HepG2 (cell line): ENCODE results near the gene COASY. TPM values are rescaled to one million over a fixed set of nuclear protein-coding genes. Genes with fewer than 3 reads are reported as not detected.

Experiments
- ASH2L ChIP-seq: fragments of 300-600, 200-600 bp; sonication (generic); IDR thresholded peaks from 2 replicates; pipeline ENCODE4 v1.7.0; 2017; ENCODE audit warnings: low read depth, mild to moderate bottlenecking, moderate library complexity, mixed read lengths, low read length; ENCODE audit not compliant: insufficient read length
- JUN ChIP-seq: sonication (generic); formaldehyde crosslinking; IDR thresholded peaks from 2 replicates; pipeline ENCODE4 v1.4.0; 2020; ENCODE audit warnings: mild to moderate bottlenecking, missing genetic modification reagents
- KDM5B ChIP-seq: sonication (generic); formaldehyde crosslinking; IDR thresholded peaks from 2 replicates; pipeline ENCODE4 v1.4.0; 2020; ENCODE audit warnings: missing genetic modification reagents, mild to moderate bottlenecking, borderline replicate concordance
- MIER2 ChIP-seq: IDR thresholded peaks from 2 replicates; pipeline ENCODE4 v1.6.1; 2016; ENCODE audit warnings: missing biosample characterization, missing genetic modification reagents
- PHF21A ChIP-seq: sonication (generic); formaldehyde crosslinking; IDR thresholded peaks from 2 replicates; pipeline ENCODE4 v1.5.0; 2020; ENCODE audit warnings: mild to moderate bottlenecking, missing genetic modification reagents
- SAP130 ChIP-seq: IDR thresholded peaks from 2 replicates; pipeline ENCODE4 v1.6.1; 2016; ENCODE audit warnings: low read depth
- SP4 ChIP-seq: sonication (generic); formaldehyde crosslinking; IDR thresholded peaks from 2 replicates; pipeline ENCODE4 v1.8.1; 2023; ENCODE audit warnings: mild to moderate bottlenecking, missing genetic modification reagents
- TGIF2 ChIP-seq: IDR thresholded peaks from 2 replicates; pipeline ENCODE4 v1.6.1; 2016; ENCODE audit warnings: control low read depth, missing compliant biosample characterization
- YEATS4 ChIP-seq: sonication (generic); formaldehyde crosslinking; IDR thresholded peaks from 2 replicates; pipeline ENCODE4 v1.4.0; 2020; ENCODE audit warnings: missing genetic modification reagents, borderline replicate concordance
- ZBTB21 ChIP-seq: sonication (generic); formaldehyde crosslinking; IDR thresholded peaks from 2 replicates; pipeline ENCODE4 v1.4.0; 2020; ENCODE audit warnings: missing genetic modification reagents
- ZIK1 ChIP-seq: sonication (generic); formaldehyde crosslinking; IDR thresholded peaks from 2 replicates; pipeline ENCODE4 v1.5.0; 2020; ENCODE audit warnings: mild to moderate bottlenecking, low read depth, missing genetic modification reagents, borderline replicate concordance
- ZNF160 ChIP-seq: sonication (generic); formaldehyde crosslinking; IDR thresholded peaks from 2 replicates; pipeline ENCODE4 v1.8.0; 2022; ENCODE audit warnings: mild to moderate bottlenecking, inconsistent platforms, missing genetic modification reagents
- ZNF263 ChIP-seq: sonication (generic); formaldehyde crosslinking; IDR thresholded peaks from 2 replicates; pipeline ENCODE4 v1.4.0; 2020; ENCODE audit warnings: missing genetic modification reagents
- ZNF407 ChIP-seq: sonication (generic); formaldehyde crosslinking; IDR thresholded peaks from one replicate; pipeline ENCODE4 v1.5.1; 2020; ENCODE audit warnings: mild to moderate bottlenecking, missing genetic modification reagents; ENCODE audit errors: not compliant biosample characterization
- ZNF512B ChIP-seq: sonication (generic); formaldehyde crosslinking; IDR thresholded peaks from 2 replicates; pipeline ENCODE4 v1.5.1; 2020; ENCODE audit warnings: missing genetic modification reagents, mild to moderate bottlenecking, borderline replicate concordance
- ZNF614 ChIP-seq: IDR thresholded peaks from 2 replicates; pipeline ENCODE4 v1.6.1; 2018; ENCODE audit warnings: missing biosample characterization, missing genetic modification reagents, inconsistent platforms, borderline replicate concordance
- ZNF790 ChIP-seq: sonication (generic); formaldehyde crosslinking; IDR thresholded peaks from 2 replicates; pipeline ENCODE4 v1.8.0; 2022; ENCODE audit warnings: missing genetic modification reagents, mild to moderate bottlenecking, borderline replicate concordance
- polyA plus RNA-seq, 8 experiments: library from polyadenylated mRNA; depleted of rRNA in 3 of 8; stranded (reverse) in 7 of 8; unstranded in 1 of 8; fragments of >200 nt; fragmentation: Illumina TruSeq in 4 of 8; extraction: Trizol in 4 of 8; gene quantifications; 2 replicates each; pipeline versions ENCODE4 v1.2.1 to v1.2.3, GENCODE V29; 2011 to 2016; ENCODE audit warnings: low read depth in 4 of 8, missing spikeins in 1 of 8, mixed read lengths in 1 of 8; ENCODE audit not compliant: insufficient read depth in 1 of 8
- total RNA-seq, 5 experiments: library from RNA; depleted of rRNA; stranded (reverse); fragments of >200 nt; fragmentation: Illumina TruSeq; extraction: Trizol; gene quantifications; 2 replicates each; pipeline ENCODE4 v1.2.3, GENCODE V29; 2016; ENCODE audit warnings: low read depth in 1 of 5

The COASY gene
- total and polyA plus RNA-seq, 2 of the 13 experiments (the other 11 are each of a cell fraction or from before 2014, with no cell fraction given): 90.7 to 125 TPM

- peak; percentile 73 for TF ChIP-seq ZNF407 (CRISPR knock-in tag)
- no peak for TF ChIP-seq ZNF160 (CRISPR knock-in tag)
- TF ChIP-seq ZNF263: peak; percentile 39
- TF ChIP-seq ZIK1 (CRISPR knock-in tag): no peak
- peak; percentile 65; the same call in 1 of the 2 replicates for TF ChIP-seq TGIF2 (CRISPR knock-in tag)
- TF ChIP-seq SAP130: peak; percentile 61; the same call in 1 of the 2 replicates
- TF ChIP-seq JUN (CRISPR knock-in tag): 0 out of 2 replicates have a peak, but pooled peaks have one; percentile 38
- peak; percentile 52; the same call in 1 of the 2 replicates for TF ChIP-seq PHF21A
- no peak for TF ChIP-seq ZNF512B (CRISPR knock-in tag)
- TF ChIP-seq ZNF790: no peak
- no peak for TF ChIP-seq ZBTB21 (CRISPR knock-in tag)
- TF ChIP-seq SP4 (CRISPR knock-in tag): no peak
- no peak; the same call in 1 of the 2 replicates for TF ChIP-seq MIER2 (CRISPR knock-in tag)
- peak; percentile 56 for TF ChIP-seq ASH2L
- TF ChIP-seq YEATS4: peak; percentile 39; the same call in 1 of the 2 replicates
- TF ChIP-seq KDM5B (CRISPR knock-in tag): no peak
- TF ChIP-seq ZNF614 (CRISPR knock-in tag): no peak
These were observed 42.1 kb upstream of the COASY start (continued) for GRCh38 chr17:42519546-42520491.
